Peyer's patch (tissue), 4 donors: ENCODE data around the gene MOCS1.

ENCODE experiments used
- POLR2A ChIP-seq, 2 donors: fragments of 450-650 bp; IDR thresholded peaks; one replicate each; pipeline ENCODE4 v1.5.1; 2017; ENCODE audit warnings: antibody characterized with exemption in 2 of 2, mild to moderate bottlenecking in 2 of 2, moderate library complexity in 2 of 2
- TF ChIP-seq, protein P1 (sequence below), 6 experiments: fragments of 450-650 bp in 4 of 6; fragments of 200-600 bp in 2 of 6; sonication (generic) in 1 of 6; IDR thresholded peaks; one replicate each; pipeline ENCODE4 v1.5.1; 2017 to 2019; ENCODE audit warnings: antibody characterized with exemption in 6 of 6, mild to moderate bottlenecking in 3 of 6, moderate library complexity in 1 of 6

DNA sequence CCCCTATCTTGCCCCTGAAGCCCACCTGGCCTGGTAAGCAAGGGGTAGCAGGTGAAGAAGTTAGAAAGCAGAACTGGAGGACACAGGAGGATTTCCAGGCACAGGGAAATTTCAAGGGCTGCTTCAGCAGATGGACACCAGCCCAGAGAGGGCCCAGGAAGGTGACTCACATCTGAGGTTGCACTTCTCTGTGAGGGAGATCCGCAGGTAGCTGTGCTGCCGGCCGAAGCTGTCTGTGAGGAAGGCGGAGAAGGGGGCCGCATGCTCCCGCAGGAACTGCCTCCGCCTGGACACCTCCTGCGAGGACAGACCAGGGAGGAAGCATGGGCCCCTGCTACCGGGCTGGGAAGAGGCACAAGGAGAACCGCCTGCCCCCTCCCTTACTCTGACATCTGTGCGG, 7.1 kb downstream of the MOCS1 start:
- TF ChIP-seq, protein P1, sequence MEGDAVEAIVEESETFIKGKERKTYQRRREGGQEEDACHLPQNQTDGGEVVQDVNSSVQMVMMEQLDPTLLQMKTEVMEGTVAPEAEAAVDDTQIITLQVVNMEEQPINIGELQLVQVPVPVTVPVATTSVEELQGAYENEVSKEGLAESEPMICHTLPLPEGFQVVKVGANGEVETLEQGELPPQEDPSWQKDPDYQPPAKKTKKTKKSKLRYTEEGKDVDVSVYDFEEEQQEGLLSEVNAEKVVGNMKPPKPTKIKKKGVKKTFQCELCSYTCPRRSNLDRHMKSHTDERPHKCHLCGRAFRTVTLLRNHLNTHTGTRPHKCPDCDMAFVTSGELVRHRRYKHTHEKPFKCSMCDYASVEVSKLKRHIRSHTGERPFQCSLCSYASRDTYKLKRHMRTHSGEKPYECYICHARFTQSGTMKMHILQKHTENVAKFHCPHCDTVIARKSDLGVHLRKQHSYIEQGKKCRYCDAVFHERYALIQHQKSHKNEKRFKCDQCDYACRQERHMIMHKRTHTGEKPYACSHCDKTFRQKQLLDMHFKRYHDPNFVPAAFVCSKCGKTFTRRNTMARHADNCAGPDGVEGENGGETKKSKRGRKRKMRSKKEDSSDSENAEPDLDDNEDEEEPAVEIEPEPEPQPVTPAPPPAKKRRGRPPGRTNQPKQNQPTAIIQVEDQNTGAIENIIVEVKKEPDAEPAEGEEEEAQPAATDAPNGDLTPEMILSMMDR (IDR thresholded peaks at IDR 0.05), result no peak
- no peak for TF ChIP-seq POLR2A (IDR thresholded peaks at IDR 0.05)
